RWPE1 (cell line): ENCODE measurements around the gene DPEP2NB.
A peak's percentile ranks its signal among the peaks of the same experiment; 100 is the strongest.
"Not testable (repeated sequence)": the region's sequence is repeated elsewhere in the genome, so short reads cannot be mapped to it uniquely, and the experiment has no call there.

Source experiments
- CTCF ChIA-PET: fragments of 350-600 bp; sonication (Branson Sonifier 250); formaldehyde crosslinking; extraction: SDS; loops from one replicate; lab custom pipeline; 2021; lab: Yijun Ruan, JAX
- POLR2A ChIA-PET: fragments of 400-600 bp; formaldehyde crosslinking; extraction: SDS; loops from one replicate; lab custom pipeline; 2020; ENCODE audit warnings: antibody characterized with exemption; ENCODE audit not compliant: low non-redundant PET; lab: Yijun Ruan, JAX
- DNase-seq: peaks from one replicate; pipeline ENCODE4 v3.0.0; 2012; ENCODE audit warnings: low spot score
- H3K27ac ChIP-seq: fragments of 450-650 bp; 2 replicates; pipeline ENCODE4 v1.5.1; 2017
- CTCF ChIP-seq: fragments of 450-650 bp; conservative IDR thresholded peaks from 2 replicates; pipeline ENCODE4 v1.5.1; 2017; ENCODE audit warnings: low read depth, mild to moderate bottlenecking

Gene DPEP2NB

GRCh38 chr16:68035227-68035626, 19.5 kb upstream of the DPEP2NB start:
- POLR2A ChIA-PET, result no interaction called here
- no peak overlapping the region for H3K27ac ChIP-seq
- TF ChIP-seq CTCF, result no peak
- no peak for DNase-seq
- CTCF ChIA-PET, result no interaction called here

GRCh38 chr16:68033101-68033500, 17.4 kb upstream of the DPEP2NB start:
- ChIA-PET CTCF (no interaction called here), POLR2A (no interaction called here)
- no peak for DNase-seq
- no peak for TF ChIP-seq CTCF
- peak overlapping the region; percentile 66; the same call in 1 of the 2 replicates for H3K27ac ChIP-seq

GRCh38 chr16:68031951-68032350, 16.2 kb upstream of the DPEP2NB start:
- ChIA-PET CTCF (interaction anchor here (0.6 kb wide), 1 partner anchor 9 kb away, joined by 5 read pairs; no protein-coding TSS in a partner anchor), POLR2A (no interaction called here)
- TF ChIP-seq CTCF, result no peak
- peak overlapping the region; percentile 66 for H3K27ac ChIP-seq
- peak; percentile 73 for DNase-seq

- H3K27ac ChIP-seq, POLR2A ChIA-PET, DNase-seq: not testable (repeated sequence)
- CTCF ChIA-PET, result interaction anchor here (0.6 to 1.2 kb wide), 3 partner anchors 11 to 232 kb away, joined by 3 to 5 read pairs (median 4); no protein-coding TSS in a partner anchor
These were observed 14.4 kb upstream of the DPEP2NB start for GRCh38 chr16:68030108-68030507.

GRCh38 chr16:68028996-68029395, 13.3 kb upstream of the DPEP2NB start:
- ChIA-PET CTCF (interaction anchor here (0.6 to 1.2 kb wide), 3 partner anchors 12 to 51 kb away, joined by 3 to 5 read pairs (median 5); no protein-coding TSS in a partner anchor), POLR2A (no interaction called here)
- no peak overlapping the region for H3K27ac ChIP-seq
- no peak for TF ChIP-seq CTCF
- no peak for DNase-seq

- ChIA-PET POLR2A (interaction anchor here (0.6 to 1.2 kb wide), 3 partner anchors 10 to 29 kb away, joined by 3 read pairs; no protein-coding TSS in a partner anchor), CTCF (interaction anchor here (0.6 to 1.1 kb wide), 4 partner anchors 18 to 52 kb away, joined by 3 to 7 read pairs (median 3); no protein-coding TSS in a partner anchor)
- H3K27ac ChIP-seq, result peak within 1 kb of the TSS; percentile 70
- DNase-seq, result peak; percentile 86
- TF ChIP-seq CTCF, result no peak
These were observed 7.2 kb upstream of the DPEP2NB start, which contains the start of the genes DDX28 and DUS2 for GRCh38 chr16:68022728-68023537. Gene DDX28, minus strand, starts transcription at chr16:68023232. Its CDS starts 30 bp downstream, at chr16:68023202. Gene DUS2, plus strand, starts transcription at chr16:68023284. Its CDS starts 14,740 bp downstream, at chr16:68038024.
